Heart right ventricle (tissue), 16 donors: ENCODE measurements around the gene CRISP3. TPM values are rescaled to one million over a fixed set of nuclear protein-coding genes. Genes with fewer than 3 reads are reported as not detected.

ENCODE experiments used
- ATAC-seq, 8 donors: fragments of 200-7000 bp; cut with Tn5 transposase; one replicate each; pipeline ENCODE4 v1.9.1; 2020; ENCODE audit warnings: mild to moderate bottlenecking in 8 of 8, moderate library complexity in 8 of 8, moderate number of reproducible peaks in 1 of 8
- DNase-seq, 2 donors: peaks; one replicate each; pipeline ENCODE4 v3.0.0-alpha.2; 2020
- H3K27ac ChIP-seq, 10 donors: fragments of 200-600 bp; sonication (generic) in 2 of 10; one replicate each; pipeline versions ENCODE4 v1.5.0 to v1.8.0; 2020 to 2022; ENCODE audit warnings: mild to moderate bottlenecking in 3 of 10
- H3K27me3 ChIP-seq, 7 donors: fragments of 200-600 bp; one replicate each; pipeline ENCODE4 v1.8.0; 2021 to 2022; ENCODE audit warnings: mild to moderate bottlenecking in 2 of 7
- H3K36me3 ChIP-seq, 9 donors: fragments of 200-600 bp; sonication (generic) in 1 of 9; one replicate each; pipeline versions ENCODE4 v1.5.0 to v1.8.0; 2020 to 2022; ENCODE audit warnings: mild to moderate bottlenecking in 2 of 9
- H3K4me1 ChIP-seq, 9 donors: fragments of 200-600 bp; sonication (generic) in 1 of 9; one replicate each; pipeline versions ENCODE4 v1.5.0 to v1.8.0; 2020 to 2022; ENCODE audit warnings: mild to moderate bottlenecking in 4 of 9
- H3K4me3 ChIP-seq, 10 donors: fragments of 200-600 bp; sonication (generic) in 2 of 10; one replicate each; pipeline versions ENCODE4 v1.5.0 to v1.8.0; 2020 to 2022; ENCODE audit warnings: mild to moderate bottlenecking in 7 of 10, moderate library complexity in 2 of 10
- H3K9me3 ChIP-seq, 11 donors: fragments of 200-600 bp in 10 of 11; sonication (generic) in 2 of 11; one replicate each; pipeline versions ENCODE4 v1.5.0 to v1.8.0; 2013 to 2022; ENCODE audit warnings: mild to moderate bottlenecking in 2 of 11, control low read depth in 1 of 11, moderate library complexity in 1 of 11
- CTCF ChIP-seq, 9 donors: fragments of 200-600 bp; sonication (generic) in 2 of 9; IDR thresholded peaks; one replicate each; pipeline versions ENCODE4 v1.5.0 to v1.8.0; 2021 to 2022; ENCODE audit warnings: antibody characterized with exemption in 9 of 9, mild to moderate bottlenecking in 5 of 9, moderate library complexity in 1 of 9
- WGBS, 2 donors: extraction: QIAGEN DNeasy Blood & Tissue Kit; methylation state at CpG; one replicate each; pipeline ENCODE4 v1.1.7; 2013; ENCODE audit warnings: inconsistent platforms in 1 of 2; 5-methylcytosine and 5-hydroxymethylcytosine counted together
- intact Hi-C, 10 donors: fragments of 100-400 bp; cut with DNase I; formaldehyde crosslinking; loops; one replicate each; pipeline versions ENCODE4 v1.11.1 to v1.14.2; 2022
- polyA plus RNA-seq, 2 donors: library from polyadenylated mRNA; stranded (reverse); fragments of 200-250 nt; gene quantifications; one replicate each; pipeline ENCODE4 v1.2.3, GENCODE V29; 2013
- total RNA-seq, 10 donors: library from RNA; stranded (reverse); fragmentation: NEBNext Ultra II Directional in 3 of 10; extraction: Animal tissue kit (Norgen Biotek cat#: 25700) in 3 of 10; gene quantifications; one replicate each; pipeline versions ENCODE4 v1.2.1 to v1.2.4, GENCODE V29; 2021 to 2023
- donor health status: Arrhythmogenic right ventricular cardiomyopathy.
- donor health status: ischemic (EF 13 %, LVEDD 7.1; RV severe dilation, severe dysfunction).
- donor health status: healthy with polysubstance abuse.
- donor health status: DM: no; HTN: yes; CAD: no.
- donor health status: DM: no; HTN: no; CAD: no.
- donor health status: ischemic (EF 25% LVEDD 6.9; RV normal size, moderate dysfunction).
- donor health status: ischemic (EF 25% LVEDD 5.7; RV mildly dilated, moderate dysfunction).
- donor health status: healthy.
- donor health status: DM: yes; HTN: yes; CAD: no.
- donor health status: Ischemic cardiomyopathy.
- donor health status: ischemic (EF 35%, LVEDD 5.7; RV mildly dilated, moderate dysfunction).
- donor health status: nonischemic (EF 11% LVEDD 7.7; RV severe dilation, severe dysfunction).
- donor health status: DM: yes; HTN: yes; CAD: no.
- donor health status: PGD.
- donor health status: ischemic (EF 29% LVEDD 5.4; RV normal size, mild dysfunction).
- donor health status: nonischemic (EF 23%, LVEDD 6.1; RV moderate dilation, normal function).

Gene CRISP3
- total and polyA plus RNA-seq, 12 donors: 0.06 to 1.3 TPM; not detected in 10

GRCh38 chr6:49693512-49693911 is 50.7 kb downstream of the CRISP3 start:
- no peak overlapping the region for H3K27ac ChIP-seq
- no peak for TF ChIP-seq CTCF (IDR thresholded peaks at IDR 0.05)
- WGBS, 2 donors: 30 to 76% methylated on average over 1 of the region's 1 CpG
- ATAC-seq (no peak), DNase-seq (no peak)
- no peaks in the 10 kb centered on the region for H3K4me1 ChIP-seq
- H3K4me3 ChIP-seq: no peak overlapping the region
- H3K27me3 ChIP-seq: no peaks in the 10 kb centered on the region
- peaks cover 0 to 32% (median 16%) of the 10 kb centered on the region in 11 donors for H3K9me3 ChIP-seq
- H3K36me3 ChIP-seq: no peaks in the 10 kb centered on the region
- intact Hi-C loops: no loop called here

- H3K4me3 ChIP-seq: no peak overlapping the region
- TF ChIP-seq CTCF (IDR thresholded peaks at IDR 0.05): no peak
- no peak for DNase-seq
- intact Hi-C loops: no loop called here
- no peak overlapping the region for H3K27ac ChIP-seq
- H3K27me3 ChIP-seq: no peaks in the 10 kb centered on the region
- H3K4me1 ChIP-seq: no peaks in the 10 kb centered on the region
- ATAC-seq: no peak
- H3K36me3 ChIP-seq: no peaks in the 10 kb centered on the region
- peaks cover 0 to 32% (median 16%) of the 10 kb centered on the region in 11 donors for H3K9me3 ChIP-seq
- WGBS, 2 donors: 72 to 74% methylated on average over 2 of the region's 2 CpGs
These were observed 51.7 kb downstream of the CRISP3 start for GRCh38 chr6:49692534-49692933.

Other genes with a start within 250 kb of the CRISP3 start
- gene GLYATL3, start 244.5 kb downstream of the CRISP3 start, total RNA-seq: not detected
- gene GLYATL3, start 244.5 kb downstream of the CRISP3 start, polyA plus RNA-seq: not detected
- gene C6orf141, start 193.7 kb downstream of the CRISP3 start, total RNA-seq: under 1 TPM in 5 of 10 donors, not detected in 5; 0.16 to 0.85 (median 0.56) TPM
- 1 to 10 TPM in 1 of 2 donors, under 1 TPM in 1; 0.62 to 1.5 TPM for gene C6orf141, start 193.7 kb downstream of the CRISP3 start, polyA plus RNA-seq
- gene RHAG, start 107.5 kb downstream of the CRISP3 start, total RNA-seq: under 1 TPM in 5 of 10 donors, not detected in 5; 0.12 to 0.66 (median 0.38) TPM
- under 1 TPM; 0.41 to 0.95 TPM for gene RHAG, start 107.5 kb downstream of the CRISP3 start, polyA plus RNA-seq
- not detected for gene CRISP2, start 30.8 kb downstream of the CRISP3 start, total RNA-seq
- not detected for gene CRISP2, start 30.8 kb downstream of the CRISP3 start, polyA plus RNA-seq
- not detected for gene PGK2, start 42.9 kb upstream of the CRISP3 start, total RNA-seq
- not detected for gene PGK2, start 42.9 kb upstream of the CRISP3 start, polyA plus RNA-seq
- not detected for gene CRISP1, start 122.1 kb upstream of the CRISP3 start, total RNA-seq
- gene CRISP1, start 122.1 kb upstream of the CRISP3 start, polyA plus RNA-seq: not detected
- not detected for gene DEFB114, start 219.8 kb upstream of the CRISP3 start, total RNA-seq
- gene DEFB114, start 219.8 kb upstream of the CRISP3 start, polyA plus RNA-seq: not detected
- not detected for gene DEFB113, start 225.2 kb upstream of the CRISP3 start, total RNA-seq
- gene DEFB113, start 225.2 kb upstream of the CRISP3 start, polyA plus RNA-seq: not detected